GM12878 (cell line): ENCODE results near the gene DUSP12. TPM values are rescaled to one million over a fixed set of nuclear protein-coding genes. Genes with fewer than 3 reads are reported as not detected.

Experiments
- BACH1 ChIP-seq: fragments of 450-650 bp; IDR thresholded peaks from 2 replicates; pipeline ENCODE4 v1.6.1; 2017; ENCODE audit warnings: mild to moderate bottlenecking, borderline replicate concordance
- BCL11A ChIP-seq: IDR thresholded peaks from 2 replicates; pipeline ENCODE4 v1.6.1; 2011; ENCODE audit warnings: low read depth, low read length
- CUX1 ChIP-seq: IDR thresholded peaks from 2 replicates; pipeline ENCODE4 v1.6.1; 2012; ENCODE audit warnings: improper control_type of control experiment, low read depth, low read length; ENCODE audit not compliant: insufficient replicate concordance
- DPF2 ChIP-seq: fragments of 450-650 bp; IDR thresholded peaks from 2 replicates; pipeline ENCODE4 v1.6.1; 2017; ENCODE audit warnings: mild to moderate bottlenecking
- FOXK2 ChIP-seq: fragments of 450-650 bp; IDR thresholded peaks from 2 replicates; pipeline ENCODE4 v1.6.1; 2017; ENCODE audit warnings: mild to moderate bottlenecking, moderate library complexity
- HCFC1 ChIP-seq: fragments of 150-350 bp; IDR thresholded peaks from 2 replicates; pipeline ENCODE4 v1.6.1; 2014; ENCODE audit warnings: low read length
- KLF5 ChIP-seq: fragments of 450-650 bp; IDR thresholded peaks from 2 replicates; pipeline ENCODE4 v1.6.1; 2014; ENCODE audit warnings: mild to moderate bottlenecking; ENCODE audit not compliant: partially characterized antibody
- MLLT1 ChIP-seq: fragments of 450-650 bp; IDR thresholded peaks from 2 replicates; pipeline ENCODE4 v1.6.1; 2016; ENCODE audit warnings: mild to moderate bottlenecking
- MYC ChIP-seq: IDR thresholded peaks from 2 replicates; pipeline ENCODE4 v1.6.1; 2011; ENCODE audit warnings: mild to moderate bottlenecking, low read length, moderate library complexity, inconsistent platforms; ENCODE audit not compliant: insufficient read depth, insufficient replicate concordance, insufficient read length, severe bottlenecking
- NBN ChIP-seq: fragments of 450-650 bp; IDR thresholded peaks from 2 replicates; pipeline ENCODE4 v1.6.1; 2016
- NFIC ChIP-seq: IDR thresholded peaks from 2 replicates; pipeline ENCODE4 v1.6.1; 2012; ENCODE audit warnings: low read depth, mild to moderate bottlenecking, inconsistent platforms, low read length, moderate library complexity
- PAX5 ChIP-seq: IDR thresholded peaks from 2 replicates; pipeline ENCODE4 v1.6.1; 2011; ENCODE audit warnings: low read depth, low read length, borderline replicate concordance
- POLR2AphosphoS2 ChIP-seq: IDR thresholded peaks from 2 replicates; pipeline ENCODE4 v1.6.1; 2011; ENCODE audit warnings: low read depth, mild to moderate bottlenecking, low read length, improper control_type of control experiment, moderate library complexity
- RELB ChIP-seq: fragments of 450-650 bp; IDR thresholded peaks from 2 replicates; pipeline ENCODE4 v1.6.1; 2017; ENCODE audit warnings: low read depth, mild to moderate bottlenecking, moderate library complexity
- RUNX3 ChIP-seq: IDR thresholded peaks from 2 replicates; pipeline ENCODE4 v1.6.1; 2012; ENCODE audit warnings: low read length, inconsistent platforms
- TARDBP ChIP-seq: IDR thresholded peaks from 2 replicates; pipeline ENCODE4 v1.6.1; 2016; ENCODE audit warnings: borderline replicate concordance
- ZBTB4 ChIP-seq: fragments of 450-650 bp; formaldehyde crosslinking; IDR thresholded peaks from 2 replicates; pipeline ENCODE4 v1.4.0; 2022; ENCODE audit warnings: mild to moderate bottlenecking, moderate library complexity
- ZNF217 ChIP-seq: fragments of 450-650 bp; IDR thresholded peaks from 2 replicates; pipeline ENCODE4 v1.6.1; 2017; ENCODE audit warnings: antibody characterized with exemption, mild to moderate bottlenecking
- polyA plus RNA-seq, 11 experiments: library from polyadenylated mRNA; depleted of rRNA in 4 of 11; unstranded in 6 of 11; stranded (reverse) in 5 of 11; fragments of >200 nt; fragmentation: Nextera tagmentation in 4 of 11; fragmentation: Illumina TruSeq in 1 of 11; extraction: Ambion mirVana in 4 of 11; extraction: Trizol in 1 of 11; gene quantifications; 1 replicate in 1 of 11; 2 replicates in 10 of 11; pipeline versions ENCODE4 v1.2.1 to v1.2.3, GENCODE V29; 2011 to 2016; ENCODE audit warnings: inconsistent platforms in 2 of 11, missing spikeins in 2 of 11, low read depth in 1 of 11
- total RNA-seq, 4 experiments: library from RNA; depleted of rRNA in 3 of 4; stranded (reverse); fragments of >200 nt in 3 of 4; fragmentation: Illumina TruSeq in 1 of 4; extraction: Trizol in 1 of 4; gene quantifications; 2 replicates each; pipeline versions ENCODE4 v1.2.1 to v1.2.3, GENCODE V29; 2013 to 2021

The DUSP12 gene
- total and polyA plus RNA-seq, 10 of the 15 experiments (the other 5 are each of a cell fraction or from before 2014, with no cell fraction given) = 7.0 to 51.5 (median 35.4) TPM

GRCh38 chr1:161718559-161719324 lies 30.8 kb upstream of the DUSP12 start (continued):
- TF ChIP-seq RUNX3 (peak; percentile 52), ZNF217 (no peak), MYC (no peak), TARDBP (no peak), MLLT1 (0 out of 2 replicates have a peak, but pooled peaks have one; percentile 21), FOXK2 (no peak), KLF5 (no peak), DPF2 (peak; percentile 91), ZBTB4 (no peak), BCL11A (no peak), PAX5 (0 out of 2 replicates have a peak, but pooled peaks have one; percentile 9), NBN (no peak; the same call in none of the 2 replicates), HCFC1 (no peak), RELB (peak; percentile 77), NFIC (peak; percentile 87), POLR2AphosphoS2 (no peak), BACH1 (no peak), CUX1 (peak; percentile 22)
